HepG2 (cell line): ENCODE data around the gene KDM5C. TPM values are rescaled to one million over a fixed set of nuclear protein-coding genes. Genes with fewer than 3 reads are reported as not detected.

Experiments
- ATAC-seq: fragments of 200-7000 bp; cut with Tn5 transposase; 3 replicates; pipeline ENCODE4 v1.9.1; 2020; ENCODE audit warnings: mild to moderate bottlenecking, moderate library complexity
- BruUV-seq: library from RNA; stranded (reverse); fragments of 400-500 nt; replicated peaks from 2 replicates; lab custom pipeline; 2021; lab: Mats Ljungman, UMichigan
- CTCF ChIA-PET: fragments of 300-600 bp; formaldehyde crosslinking; extraction: SDS; loops from one replicate; lab custom pipeline; 2021; ENCODE audit warnings: low total read pairs, inconsistent platforms, low intra/inter-chr PET ratio; lab: Yijun Ruan, JAX
- POLR2A ChIA-PET: fragments of 350-600 bp; sonication (Branson Sonifier 250); formaldehyde crosslinking; loops from one replicate; lab custom pipeline; 2020; ENCODE audit warnings: antibody characterized with exemption, inconsistent platforms; lab: Yijun Ruan, JAX
- DNase-seq: peaks from one replicate; pipeline ENCODE4 v3.0.0-alpha.2; 2015; ENCODE audit warnings: low spot score
- FAIRE-seq: peaks from 3 replicates; lab custom pipeline; 2011; peaks lifted over from hg19 to GRCh38; lab: Jason Lieb, UNC
- H2AFZ ChIP-seq: one replicate; pipeline ENCODE4 v1.6.1; 2011; ENCODE audit warnings: low read length, inconsistent platforms
- H3K27ac ChIP-seq: fragments of 300-600 bp; 3 replicates; pipeline ENCODE4 v1.8.0; 2011; ENCODE audit warnings: mixed run types, mild to moderate bottlenecking, mixed read lengths, low read length, inconsistent platforms; ENCODE audit not compliant: insufficient read depth; ENCODE audit errors: extremely low read length
- H3K27me3 ChIP-seq, 2 experiments: fragments of 200-600 bp in 1 of 2; 2 replicates in 1 of 2; 3 replicates in 1 of 2; pipeline versions ENCODE4 v1.6.0 to v1.8.0; 2011; ENCODE audit warnings: low read length in 2 of 2, mild to moderate bottlenecking in 2 of 2, moderate library complexity in 2 of 2, inconsistent platforms in 1 of 2; ENCODE audit not compliant: insufficient read depth in 2 of 2, control insufficient read depth in 1 of 2
- H3K36me3 ChIP-seq, 2 experiments: fragments of 200-600 bp in 1 of 2; replicated peaks in 1 of 2; 2 replicates in 1 of 2; 3 replicates in 1 of 2; pipeline versions ENCODE4 v1.5.1 to v1.8.0; 2011; ENCODE audit warnings: low read length in 2 of 2, inconsistent platforms in 1 of 2; ENCODE audit not compliant: insufficient read depth in 2 of 2, control insufficient read depth in 1 of 2
- H3K4me1 ChIP-seq: 2 replicates; pipeline ENCODE4 v1.5.1; 2012; ENCODE audit warnings: low read length, inconsistent platforms; ENCODE audit not compliant: insufficient read depth
- H3K4me2 ChIP-seq: 2 replicates; pipeline ENCODE4 v1.6.0; 2011; ENCODE audit warnings: low read depth, low read length, inconsistent platforms
- H3K4me3 ChIP-seq, 3 experiments: fragments of 200-600 bp in 1 of 3; sonication (generic), shearing (Covaris generic) in 1 of 3; replicated peaks in 1 of 3; 2 replicates each; pipeline ENCODE4 v1.5.1; 2011 to 2016; ENCODE audit warnings: low read length in 3 of 3, inconsistent platforms in 2 of 3, low read depth in 2 of 3, mild to moderate bottlenecking in 2 of 3, control low read depth in 1 of 3, mixed read lengths in 1 of 3; ENCODE audit not compliant: insufficient read depth in 1 of 3
- H3K79me2 ChIP-seq: one replicate; pipeline ENCODE4 v1.6.1; 2011; ENCODE audit warnings: low read length, inconsistent platforms; ENCODE audit not compliant: insufficient read depth
- H3K9ac ChIP-seq: 2 replicates; pipeline ENCODE4 v1.6.0; 2011; ENCODE audit warnings: mild to moderate bottlenecking, low read depth, low read length, inconsistent platforms; ENCODE audit not compliant: insufficient read depth
- H3K9me3 ChIP-seq: 2 replicates; pipeline ENCODE4 v1.5.1; 2012; ENCODE audit warnings: mild to moderate bottlenecking, low read length
- H4K20me1 ChIP-seq: 2 replicates; pipeline ENCODE4 v1.6.0; 2011; ENCODE audit warnings: inconsistent platforms, mild to moderate bottlenecking, low read length, moderate library complexity; ENCODE audit not compliant: insufficient read depth
- ATAD3A ChIP-seq: sonication (generic); formaldehyde crosslinking; IDR thresholded peaks from 2 replicates; pipeline ENCODE4 v1.4.0; 2020; ENCODE audit warnings: missing genetic modification reagents
- MIXL1 ChIP-seq: IDR thresholded peaks from 2 replicates; pipeline ENCODE4 v1.6.1; 2016
- SKI ChIP-seq: fragments of 450-650 bp; IDR thresholded peaks from one replicate; pipeline ENCODE4 v1.6.1; 2018; ENCODE audit warnings: mild to moderate bottlenecking; ENCODE audit not compliant: partially characterized antibody
- ZNF850 ChIP-seq: sonication (generic); formaldehyde crosslinking; conservative IDR thresholded peaks from 2 replicates; pipeline ENCODE4 v1.9.0; 2021; ENCODE audit warnings: mild to moderate bottlenecking, missing genetic modification reagents
- WGBS: methylation state at CpG from one replicate; pipeline ENCODE4 v1.1.6; 2017; ENCODE audit warnings: low lambda C conversion rate; 5-methylcytosine and 5-hydroxymethylcytosine counted together
- in situ Hi-C: cut with HindIII; loops from 2 replicates; pipeline ENCODE4 v1.10.0; 2017; ENCODE audit warnings: low pct_unique_long_range_greater_than_20kb; ENCODE audit not compliant: extremely low pct_ligation_motif_present
- intact Hi-C: fragments of 100-400 bp; cut with micrococcal nuclease; formaldehyde crosslinking; loops from one replicate; pipeline ENCODE4 v1.10.0; 2022; ENCODE audit not compliant: unreplicated experiment
- polyA plus RNA-seq, 8 experiments: library from polyadenylated mRNA; depleted of rRNA in 3 of 8; stranded (reverse) in 7 of 8; unstranded in 1 of 8; fragments of >200 nt; fragmentation: Illumina TruSeq in 4 of 8; extraction: Trizol in 4 of 8; gene quantifications; 2 replicates each; pipeline versions ENCODE4 v1.2.1 to v1.2.3, GENCODE V29; 2011 to 2016; ENCODE audit warnings: low read depth in 4 of 8, missing spikeins in 1 of 8, mixed read lengths in 1 of 8; ENCODE audit not compliant: insufficient read depth in 1 of 8
- total RNA-seq, 5 experiments: library from RNA; depleted of rRNA; stranded (reverse); fragments of >200 nt; fragmentation: Illumina TruSeq; extraction: Trizol; gene quantifications; 2 replicates each; pipeline ENCODE4 v1.2.3, GENCODE V29; 2016; ENCODE audit warnings: low read depth in 1 of 5
- TF ChIP-seq, protein P1 (sequence below): sonication (generic); formaldehyde crosslinking; IDR thresholded peaks from 2 replicates; pipeline ENCODE4 v1.9.0; 2021; ENCODE audit warnings: mild to moderate bottlenecking, missing genetic modification reagents
- TF ChIP-seq, protein P2 (sequence below): sonication (generic); formaldehyde crosslinking; IDR thresholded peaks from 2 replicates; pipeline ENCODE4 v1.5.0; 2020; ENCODE audit warnings: missing genetic modification reagents
- TF ChIP-seq, protein P3 (sequence below): sonication (generic); formaldehyde crosslinking; IDR thresholded peaks from 2 replicates; pipeline ENCODE4 v1.4.0; 2020; ENCODE audit warnings: mild to moderate bottlenecking, missing genetic modification reagents

KDM5C gene
- total and polyA plus RNA-seq, 2 of the 13 experiments (the other 11 are each of a cell fraction or from before 2014, with no cell fraction given), result 32.5 to 34.0 TPM

DNA sequence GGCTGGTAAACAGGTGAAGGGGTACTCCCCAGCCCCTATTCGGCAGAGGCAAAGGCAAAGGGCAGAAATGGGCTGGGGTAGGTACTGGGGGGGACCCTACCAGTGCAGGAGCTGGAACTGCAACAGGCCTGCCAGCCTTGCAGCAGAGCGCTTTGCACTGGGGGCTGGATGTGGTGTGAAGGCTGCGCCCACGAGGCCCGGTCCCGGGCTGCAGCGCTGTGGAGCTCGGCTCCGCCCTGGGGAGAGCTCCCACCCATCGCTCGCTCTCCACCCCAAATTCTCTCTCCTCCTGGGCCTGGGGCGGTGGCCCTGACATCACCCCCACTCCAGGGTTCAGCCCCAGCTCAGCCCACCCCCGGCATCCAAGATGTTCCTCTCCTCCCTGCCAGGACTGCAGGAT lies 32.2 kb upstream of the KDM5C start:
- Histone ChIP-seq H3K27ac (no peak overlapping the region), H3K9me3 (no peaks in the 10 kb centered on the region), H3K9ac (no peak overlapping the region), H3K4me3 (no peak overlapping the region), H4K20me1 (no peaks in the 10 kb centered on the region), H3K4me1 (no peaks in the 10 kb centered on the region), H3K36me3 (no peaks in the 10 kb centered on the region), H3K4me2 (no peak overlapping the region), H3K27me3 (no peaks in the 10 kb centered on the region), H2AFZ (no peak overlapping the region), H3K79me2 (no peaks in the 10 kb centered on the region)
- intact Hi-C loops (no loop called here), in situ Hi-C loops (no loop called here)
- FAIRE-seq (no peak), DNase-seq (no peak), ATAC-seq (no peak)
- POLR2A ChIA-PET, result no interaction called here
- CTCF ChIA-PET, result no interaction called here
- WGBS, result 100% methylated on average over 1 of the region's 13 CpGs
- no TSS peak for BruUV-seq
- TF ChIP-seq, protein P1, sequence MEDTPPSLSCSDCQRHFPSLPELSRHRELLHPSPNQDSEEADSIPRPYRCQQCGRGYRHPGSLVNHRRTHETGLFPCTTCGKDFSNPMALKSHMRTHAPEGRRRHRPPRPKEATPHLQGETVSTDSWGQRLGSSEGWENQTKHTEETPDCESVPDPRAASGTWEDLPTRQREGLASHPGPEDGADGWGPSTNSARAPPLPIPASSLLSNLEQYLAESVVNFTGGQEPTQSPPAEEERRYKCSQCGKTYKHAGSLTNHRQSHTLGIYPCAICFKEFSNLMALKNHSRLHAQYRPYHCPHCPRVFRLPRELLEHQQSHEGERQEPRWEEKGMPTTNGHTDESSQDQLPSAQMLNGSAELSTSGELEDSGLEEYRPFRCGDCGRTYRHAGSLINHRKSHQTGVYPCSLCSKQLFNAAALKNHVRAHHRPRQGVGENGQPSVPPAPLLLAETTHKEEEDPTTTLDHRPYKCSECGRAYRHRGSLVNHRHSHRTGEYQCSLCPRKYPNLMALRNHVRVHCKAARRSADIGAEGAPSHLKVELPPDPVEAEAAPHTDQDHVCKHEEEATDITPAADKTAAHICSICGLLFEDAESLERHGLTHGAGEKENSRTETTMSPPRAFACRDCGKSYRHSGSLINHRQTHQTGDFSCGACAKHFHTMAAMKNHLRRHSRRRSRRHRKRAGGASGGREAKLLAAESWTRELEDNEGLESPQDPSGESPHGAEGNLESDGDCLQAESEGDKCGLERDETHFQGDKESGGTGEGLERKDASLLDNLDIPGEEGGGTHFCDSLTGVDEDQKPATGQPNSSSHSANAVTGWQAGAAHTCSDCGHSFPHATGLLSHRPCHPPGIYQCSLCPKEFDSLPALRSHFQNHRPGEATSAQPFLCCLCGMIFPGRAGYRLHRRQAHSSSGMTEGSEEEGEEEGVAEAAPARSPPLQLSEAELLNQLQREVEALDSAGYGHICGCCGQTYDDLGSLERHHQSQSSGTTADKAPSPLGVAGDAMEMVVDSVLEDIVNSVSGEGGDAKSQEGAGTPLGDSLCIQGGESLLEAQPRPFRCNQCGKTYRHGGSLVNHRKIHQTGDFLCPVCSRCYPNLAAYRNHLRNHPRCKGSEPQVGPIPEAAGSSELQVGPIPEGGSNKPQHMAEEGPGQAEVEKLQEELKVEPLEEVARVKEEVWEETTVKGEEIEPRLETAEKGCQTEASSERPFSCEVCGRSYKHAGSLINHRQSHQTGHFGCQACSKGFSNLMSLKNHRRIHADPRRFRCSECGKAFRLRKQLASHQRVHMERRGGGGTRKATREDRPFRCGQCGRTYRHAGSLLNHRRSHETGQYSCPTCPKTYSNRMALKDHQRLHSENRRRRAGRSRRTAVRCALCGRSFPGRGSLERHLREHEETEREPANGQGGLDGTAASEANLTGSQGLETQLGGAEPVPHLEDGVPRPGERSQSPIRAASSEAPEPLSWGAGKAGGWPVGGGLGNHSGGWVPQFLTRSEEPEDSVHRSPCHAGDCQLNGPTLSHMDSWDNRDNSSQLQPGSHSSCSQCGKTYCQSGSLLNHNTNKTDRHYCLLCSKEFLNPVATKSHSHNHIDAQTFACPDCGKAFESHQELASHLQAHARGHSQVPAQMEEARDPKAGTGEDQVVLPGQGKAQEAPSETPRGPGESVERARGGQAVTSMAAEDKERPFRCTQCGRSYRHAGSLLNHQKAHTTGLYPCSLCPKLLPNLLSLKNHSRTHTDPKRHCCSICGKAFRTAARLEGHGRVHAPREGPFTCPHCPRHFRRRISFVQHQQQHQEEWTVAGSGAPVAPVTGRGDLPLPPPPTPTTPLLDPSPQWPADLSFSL (CRISPR knock-in tag), result no peak
- TF ChIP-seq MIXL1 (CRISPR knock-in tag) (no peak), ZNF850 (CRISPR knock-in tag) (no peak), ATAD3A (no peak), SKI (no peak)
- TF ChIP-seq, protein P2, sequence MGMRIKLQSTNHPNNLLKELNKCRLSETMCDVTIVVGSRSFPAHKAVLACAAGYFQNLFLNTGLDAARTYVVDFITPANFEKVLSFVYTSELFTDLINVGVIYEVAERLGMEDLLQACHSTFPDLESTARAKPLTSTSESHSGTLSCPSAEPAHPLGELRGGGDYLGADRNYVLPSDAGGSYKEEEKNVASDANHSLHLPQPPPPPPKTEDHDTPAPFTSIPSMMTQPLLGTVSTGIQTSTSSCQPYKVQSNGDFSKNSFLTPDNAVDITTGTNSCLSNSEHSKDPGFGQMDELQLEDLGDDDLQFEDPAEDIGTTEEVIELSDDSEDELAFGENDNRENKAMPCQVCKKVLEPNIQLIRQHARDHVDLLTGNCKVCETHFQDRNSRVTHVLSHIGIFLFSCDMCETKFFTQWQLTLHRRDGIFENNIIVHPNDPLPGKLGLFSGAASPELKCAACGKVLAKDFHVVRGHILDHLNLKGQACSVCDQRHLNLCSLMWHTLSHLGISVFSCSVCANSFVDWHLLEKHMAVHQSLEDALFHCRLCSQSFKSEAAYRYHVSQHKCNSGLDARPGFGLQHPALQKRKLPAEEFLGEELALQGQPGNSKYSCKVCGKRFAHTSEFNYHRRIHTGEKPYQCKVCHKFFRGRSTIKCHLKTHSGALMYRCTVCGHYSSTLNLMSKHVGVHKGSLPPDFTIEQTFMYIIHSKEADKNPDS (CRISPR knock-in tag), result no peak
- TF ChIP-seq, protein P3, sequence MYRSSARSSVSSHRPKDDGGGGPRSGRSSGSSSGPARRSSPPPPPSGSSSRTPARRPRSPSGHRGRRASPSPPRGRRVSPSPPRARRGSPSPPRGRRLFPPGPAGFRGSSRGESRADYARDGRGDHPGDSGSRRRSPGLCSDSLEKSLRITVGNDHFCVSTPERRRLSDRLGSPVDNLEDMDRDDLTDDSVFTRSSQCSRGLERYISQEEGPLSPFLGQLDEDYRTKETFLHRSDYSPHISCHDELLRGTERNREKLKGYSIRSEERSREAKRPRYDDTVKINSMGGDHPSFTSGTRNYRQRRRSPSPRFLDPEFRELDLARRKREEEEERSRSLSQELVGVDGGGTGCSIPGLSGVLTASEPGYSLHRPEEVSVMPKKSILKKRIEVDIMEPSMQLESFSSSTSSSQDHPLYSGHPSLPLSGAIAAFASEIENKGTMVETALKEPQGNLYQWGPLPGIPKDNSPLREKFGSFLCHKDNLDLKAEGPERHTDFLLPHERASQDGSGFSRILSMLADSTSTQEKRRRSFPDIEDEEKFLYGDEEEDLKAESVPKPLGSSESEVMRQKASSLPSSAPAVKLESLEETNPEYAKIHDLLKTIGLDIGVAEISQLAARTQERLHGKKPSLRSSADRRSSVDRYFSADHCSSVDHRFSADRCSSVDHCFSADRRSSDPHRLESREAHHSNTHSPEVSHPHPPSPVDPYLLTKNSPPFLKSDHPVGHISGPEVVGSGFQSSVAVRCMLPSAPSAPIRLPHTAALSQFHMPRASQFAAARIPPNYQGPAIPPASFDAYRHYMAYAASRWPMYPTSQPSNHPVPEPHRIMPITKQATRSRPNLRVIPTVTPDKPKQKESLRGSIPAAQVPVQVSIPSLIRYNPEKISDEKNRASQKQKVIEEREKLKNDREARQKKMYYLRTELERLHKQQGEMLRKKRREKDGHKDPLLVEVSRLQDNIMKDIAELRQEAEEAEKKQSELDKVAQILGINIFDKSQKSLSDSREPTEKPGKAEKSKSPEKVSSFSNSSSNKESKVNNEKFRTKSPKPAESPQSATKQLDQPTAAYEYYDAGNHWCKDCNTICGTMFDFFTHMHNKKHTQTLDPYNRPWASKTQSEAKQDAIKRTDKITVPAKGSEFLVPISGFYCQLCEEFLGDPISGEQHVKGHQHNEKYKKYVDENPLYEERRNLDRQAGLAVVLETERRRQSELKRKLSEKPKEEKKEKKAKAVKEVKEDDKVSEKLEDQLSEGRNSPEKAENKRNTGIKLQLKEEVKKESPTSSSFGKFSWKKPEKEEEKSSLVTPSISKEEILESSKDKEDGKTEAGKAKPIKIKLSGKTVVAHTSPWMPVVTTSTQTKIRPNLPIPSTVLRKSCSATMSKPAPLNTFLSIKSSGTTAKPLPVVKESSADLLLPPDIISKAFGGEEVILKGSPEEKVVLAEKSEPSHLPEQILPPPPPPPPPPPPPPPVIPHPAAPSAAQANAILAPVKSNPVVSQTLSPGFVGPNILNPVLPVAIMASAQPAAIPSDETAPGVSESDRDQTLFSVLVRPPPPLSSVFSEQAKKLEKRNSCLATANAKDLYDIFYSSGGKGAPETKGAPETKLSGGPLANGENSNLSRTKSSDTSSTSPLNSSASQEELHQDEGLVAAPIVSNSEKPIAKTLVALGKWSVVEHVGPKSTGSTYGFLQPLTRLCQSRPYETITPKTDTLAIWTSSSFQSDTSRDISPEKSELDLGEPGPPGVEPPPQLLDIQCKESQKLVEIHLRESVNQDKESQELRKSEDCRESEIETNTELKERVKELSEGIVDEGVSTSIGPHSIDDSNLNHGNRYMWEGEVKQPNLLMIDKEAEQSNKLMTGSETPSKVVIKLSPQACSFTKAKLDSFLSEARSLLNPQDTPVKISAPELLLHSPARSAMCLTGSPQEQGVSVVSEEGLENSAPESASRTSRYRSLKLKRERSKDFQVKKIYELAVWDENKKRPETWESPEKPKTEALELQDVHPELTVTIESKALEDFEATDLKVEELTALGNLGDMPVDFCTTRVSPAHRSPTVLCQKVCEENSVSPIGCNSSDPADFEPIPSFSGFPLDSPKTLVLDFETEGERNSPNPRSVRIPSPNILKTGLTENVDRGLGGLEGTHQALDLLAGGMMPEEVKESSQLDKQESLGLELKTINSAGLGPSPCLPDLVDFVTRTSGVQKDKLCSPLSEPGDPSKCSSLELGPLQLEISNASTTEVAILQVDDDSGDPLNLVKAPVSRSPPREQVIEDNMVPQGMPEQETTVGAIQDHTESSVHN, result no peak
